SU-DHL-6 (cell line): Measurements from ENCODE around the gene HIVEP2.

Experiments used
- H2AFZ ChIP-seq: fragments of 200-600 bp; sonication (generic); 2 replicates; pipeline ENCODE4 v1.6.1; 2014; ENCODE audit warnings: low read depth, mild to moderate bottlenecking, moderate library complexity, mixed read lengths, antibody characterized with exemption, low read length; ENCODE audit not compliant: severe bottlenecking
- H3F3A ChIP-seq: fragments of 200-600 bp; shearing (Covaris generic); 2 replicates; pipeline ENCODE4 v1.6.0; 2016; ENCODE audit warnings: antibody characterized with exemption, mild to moderate bottlenecking; ENCODE audit not compliant: insufficient read depth
- H3K27ac ChIP-seq: fragments of 200-600 bp; sonication (generic); 2 replicates; pipeline ENCODE4 v1.5.1; 2016; ENCODE audit warnings: low read depth, mild to moderate bottlenecking, low read length, moderate library complexity, mixed read lengths
- H3K27me3 ChIP-seq: fragments of 200-600 bp; sonication (generic), shearing (Covaris generic); 2 replicates; pipeline ENCODE4 v1.6.0; 2014; ENCODE audit warnings: mild to moderate bottlenecking, low read length
- H3K36me3 ChIP-seq: fragments of 200-600 bp; sonication (generic); 2 replicates; pipeline ENCODE4 v1.6.1; 2014; ENCODE audit warnings: mild to moderate bottlenecking, low read length, mixed read lengths
- H3K4me2 ChIP-seq: fragments of 300-600, 200-600 bp; shearing (Covaris generic), sonication (generic); 2 replicates; pipeline ENCODE4 v1.6.0; 2014; ENCODE audit warnings: low read length, low read depth, mild to moderate bottlenecking; ENCODE audit not compliant: poor library complexity, severe bottlenecking
- H3K4me3 ChIP-seq: fragments of 200-600 bp; sonication (generic); 2 replicates; pipeline ENCODE4 v1.5.1; 2014; ENCODE audit warnings: antibody characterized with exemption, low read length, mild to moderate bottlenecking, mixed read lengths; ENCODE audit not compliant: insufficient read depth, poor library complexity, severe bottlenecking
- H3K79me2 ChIP-seq: fragments of 200-600 bp; sonication (generic); 2 replicates; pipeline ENCODE4 v1.6.1; 2014; ENCODE audit warnings: mild to moderate bottlenecking, low read length, moderate library complexity; ENCODE audit not compliant: insufficient read depth
- H3K9ac ChIP-seq: fragments of 200-600 bp; sonication (generic); 2 replicates; pipeline ENCODE4 v1.7.0; 2014; ENCODE audit warnings: mild to moderate bottlenecking, low read length
- H3K9me2 ChIP-seq: fragments of 200-600 bp; sonication (generic); replicated peaks from 2 replicates; pipeline ENCODE4 v1.6.1; 2014; ENCODE audit warnings: low read length; ENCODE audit not compliant: insufficient read depth
- H3K9me3 ChIP-seq: fragments of 200-600 bp; sonication (generic); 2 replicates; pipeline ENCODE4 v1.6.1; 2014; ENCODE audit warnings: low read length, mixed read lengths; ENCODE audit not compliant: insufficient read depth
- H4K20me1 ChIP-seq: fragments of 200-600 bp; sonication (generic); 2 replicates; pipeline ENCODE4 v1.6.1; 2014; ENCODE audit warnings: low read depth, mild to moderate bottlenecking, antibody characterized with exemption, low read length, moderate library complexity, mixed read lengths
- CTCF ChIP-seq: fragments of 200-600 bp; sonication (generic); IDR thresholded peaks from one replicate; pipeline ENCODE4 v1.5.1; 2017; ENCODE audit warnings: antibody characterized with exemption, mild to moderate bottlenecking, low read length, moderate library complexity; ENCODE audit not compliant: insufficient read depth, poor library complexity, severe bottlenecking
- EZH2phosphoT487 ChIP-seq: fragments of 200-600 bp; sonication (generic), shearing (Covaris generic); conservative IDR thresholded peaks from 2 replicates; pipeline ENCODE4 v1.6.1; 2018; ENCODE audit warnings: mild to moderate bottlenecking, antibody characterized with exemption, low read length, moderate library complexity, mixed read lengths

The HIVEP2 gene

GRCh38 chr6:142884214-142885035 is 60.6 kb downstream of the HIVEP2 start:
- H3K9me3 ChIP-seq = no peaks in the 10 kb centered on the region
- no peaks in the 10 kb centered on the region for H3K27me3 ChIP-seq
- no peaks in the 10 kb centered on the region for H3F3A ChIP-seq
- no peak for TF ChIP-seq CTCF
- TF ChIP-seq EZH2phosphoT487 = no peak
- H3K79me2 ChIP-seq = no peaks in the 10 kb centered on the region
- no peaks in the 10 kb centered on the region for H3K9me2 ChIP-seq
- H3K4me3 ChIP-seq = no peak overlapping the region
- H3K9ac ChIP-seq = no peak overlapping the region
- no peak overlapping the region for H3K27ac ChIP-seq
- H3K4me2 ChIP-seq = no peak overlapping the region
- no peaks in the 10 kb centered on the region for H3K36me3 ChIP-seq
- no peak overlapping the region for H2AFZ ChIP-seq
- 0 out of 2 replicates have a peak, but pooled peaks cover 7% of the 10 kb centered on the region for H4K20me1 ChIP-seq

- H3K79me2 ChIP-seq = peaks cover 5% of the 10 kb centered on the region; the same call in 1 of the 2 replicates
- no peaks in the 10 kb centered on the region for H3K9me2 ChIP-seq
- TF ChIP-seq EZH2phosphoT487 (no peak), CTCF (no peak)
- H4K20me1 ChIP-seq = 0 out of 2 replicates have a peak, but pooled peaks cover 7% of the 10 kb centered on the region
- H3K27me3 ChIP-seq = no peaks in the 10 kb centered on the region
- H3K4me2 ChIP-seq = no peak overlapping the region
- no peak overlapping the region for H3K4me3 ChIP-seq
- no peak overlapping the region for H3K9ac ChIP-seq
- no peaks in the 10 kb centered on the region for H3K9me3 ChIP-seq
- H3K27ac ChIP-seq = no peak overlapping the region
- no peak overlapping the region for H2AFZ ChIP-seq
- no peaks in the 10 kb centered on the region for H3K36me3 ChIP-seq
- no peaks in the 10 kb centered on the region for H3F3A ChIP-seq
Measured at GRCh38 chr6:142883011-142883410, 62.0 kb downstream of the HIVEP2 start.

GRCh38 chr6:142881761-142882160 is 63.2 kb downstream of the HIVEP2 start:
- Histone ChIP-seq H3K9me3 (no peaks in the 10 kb centered on the region), H3K4me2 (no peak overlapping the region), H3K4me3 (no peak overlapping the region), H3K27ac (no peak overlapping the region), H3K36me3 (no peaks in the 10 kb centered on the region), H2AFZ (no peak overlapping the region), H3K27me3 (no peaks in the 10 kb centered on the region), H3K9ac (no peak overlapping the region), H3K9me2 (no peaks in the 10 kb centered on the region), H3K79me2 (peaks cover 5% of the 10 kb centered on the region; the same call in 1 of the 2 replicates), H4K20me1 (0 out of 2 replicates have a peak, but pooled peaks cover 7% of the 10 kb centered on the region), H3F3A (no peaks in the 10 kb centered on the region)
- TF ChIP-seq EZH2phosphoT487 (no peak), CTCF (no peak)
